Activated CD8-positive, alpha-beta T cell treated with anti-CD3 and anti-CD28 coated beads for 36 hours (primary cell): Measurements from ENCODE around the gene CCSAP. TPM values are rescaled to one million over a fixed set of nuclear protein-coding genes. Genes with fewer than 3 reads are reported as not detected.

Experiments
- ATAC-seq: fragments of 200-7000 bp; cut with Tn5 transposase; one replicate; pipeline ENCODE4 v1.10.0; 2021; ENCODE audit warnings: mild to moderate bottlenecking, moderate library complexity
- CTCF ChIA-PET: fragments of 350-600 bp; sonication (Branson Sonifier 250); formaldehyde crosslinking; loops from one replicate; lab custom pipeline; 2021; ENCODE audit warnings: antibody characterized with exemption; lab: Charles Lee
- POLR2A ChIA-PET: fragments of 350-600 bp; sonication (Branson Sonifier 250); formaldehyde crosslinking; loops from one replicate; lab custom pipeline; 2021; ENCODE audit warnings: antibody characterized with exemption; lab: Charles Lee
- DNase-seq: peaks from one replicate; pipeline ENCODE4 v3.0.0-alpha.2; 2020
- H3K27ac Mint-ChIP-seq: one replicate; pipeline ENCODE4 v1.8.0; 2021; ENCODE audit warnings: mild to moderate bottlenecking, mixed read lengths
- H3K27me3 Mint-ChIP-seq: one replicate; pipeline ENCODE4 v1.8.0; 2021; ENCODE audit warnings: mixed read lengths
- H3K36me3 Mint-ChIP-seq: one replicate; pipeline ENCODE4 v1.8.0; 2021; ENCODE audit warnings: low read depth, mixed read lengths
- H3K4me1 Mint-ChIP-seq: one replicate; pipeline ENCODE4 v1.8.0; 2021; ENCODE audit warnings: low read depth, mixed read lengths
- H3K4me3 Mint-ChIP-seq: one replicate; pipeline ENCODE4 v1.8.0; 2021; ENCODE audit warnings: mild to moderate bottlenecking, moderate library complexity, mixed read lengths
- H3K9me3 Mint-ChIP-seq: one replicate; pipeline ENCODE4 v1.8.0; 2021; ENCODE audit warnings: mixed read lengths
- CTCF ChIP-seq: fragments of 200-600 bp; IDR thresholded peaks from one replicate; pipeline ENCODE4 v1.8.0; 2022; ENCODE audit warnings: antibody characterized with exemption, mild to moderate bottlenecking
- intact Hi-C: fragments of 100-400 bp; cut with micrococcal nuclease; formaldehyde crosslinking; loops from one replicate; pipeline ENCODE4 v1.10.0; 2022
- total RNA-seq, 2 experiments: library from RNA; stranded (reverse); gene quantifications; one replicate each; pipeline ENCODE4 v1.2.3, GENCODE V29; 2021

The CCSAP gene
- 10 to 100 TPM in 1 of 2 experiments, 1 to 10 TPM in 1; 9.9 to 10.8 TPM for total RNA-seq

- POLR2A ChIA-PET: interaction anchor here (1.2 to 2.0 kb wide), 5 partner anchors 8 to 165 kb away, joined by 3 to 8 read pairs (median 4); partner anchors contain the start of gene NUP133
- peaks cover 2% of the 10 kb centered on the region for H3K9me3 Mint-ChIP-seq
- peak within 1 kb of the TSS; percentile 79 for H3K27ac Mint-ChIP-seq
- DNase-seq (peak; percentile 57), ATAC-seq (peak; percentile 41)
- peaks cover 34% of the 10 kb centered on the region for H3K4me1 Mint-ChIP-seq
- intact Hi-C loops: loop anchor here (10.0 kb wide), 2 partner anchors 62 to 68 kb away; partner anchors contain the start of gene RAB4A
- peaks cover 13% of the 10 kb centered on the region for H3K36me3 Mint-ChIP-seq
- CTCF ChIA-PET: interaction anchor here (0.8 to 1.4 kb wide), 2 partner anchors 84 to 86 kb away, joined by 3 read pairs; no protein-coding TSS in a partner anchor
- no peak for TF ChIP-seq CTCF
- H3K4me3 Mint-ChIP-seq: peak within 1 kb of the TSS; percentile 80
- peaks cover 13% of the 10 kb centered on the region for H3K27me3 Mint-ChIP-seq
These were observed at the start of gene CCSAP for GRCh38 chr1:229342656-229343569. Gene CCSAP, minus strand, starts transcription at chr1:229343047. Its CDS starts 582 bp downstream, at chr1:229342465.

GRCh38 chr1:229390130-229390529, 47.3 kb upstream of the CCSAP start:
- ChIA-PET CTCF (no interaction called here), POLR2A (no interaction called here)
- H3K27ac Mint-ChIP-seq: no peak overlapping the region
- no peak overlapping the region for H3K4me3 Mint-ChIP-seq
- peaks cover 16% of the 10 kb centered on the region for H3K27me3 Mint-ChIP-seq
- no peaks in the 10 kb centered on the region for H3K36me3 Mint-ChIP-seq
- no peaks in the 10 kb centered on the region for H3K9me3 Mint-ChIP-seq
- H3K4me1 Mint-ChIP-seq: no peaks in the 10 kb centered on the region
- DNase-seq (no peak), ATAC-seq (no peak)
- TF ChIP-seq CTCF: no peak
- intact Hi-C loops: no loop called here

GRCh38 chr1:229388897-229389580, 46.2 kb upstream of the CCSAP start:
- CTCF ChIA-PET: no interaction called here
- Mint-ChIP-seq H3K4me1 (no peaks in the 10 kb centered on the region), H3K27me3 (peaks cover 10% of the 10 kb centered on the region), H3K36me3 (no peaks in the 10 kb centered on the region), H3K4me3 (no peak overlapping the region), H3K27ac (no peak overlapping the region), H3K9me3 (no peaks in the 10 kb centered on the region)
- TF ChIP-seq CTCF: no peak
- DNase-seq (no peak), ATAC-seq (no peak)
- POLR2A ChIA-PET: no interaction called here
- intact Hi-C loops: no loop called here

GRCh38 chr1:229385853-229386456, 43.1 kb upstream of the CCSAP start:
- Mint-ChIP-seq H3K4me3 (no peak overlapping the region), H3K36me3 (no peaks in the 10 kb centered on the region), H3K27me3 (peaks cover 4% of the 10 kb centered on the region), H3K27ac (no peak overlapping the region), H3K4me1 (no peaks in the 10 kb centered on the region), H3K9me3 (no peaks in the 10 kb centered on the region)
- ATAC-seq (no peak), DNase-seq (no peak)
- TF ChIP-seq CTCF: no peak
- ChIA-PET POLR2A (interaction anchor here (1.5 kb wide), 1 partner anchor 18 kb away, joined by 3 read pairs; no protein-coding TSS in a partner anchor), CTCF (interaction anchor here (1.5 kb wide), 1 partner anchor 127 kb away, joined by 3 read pairs; no protein-coding TSS in a partner anchor)
- intact Hi-C loops: no loop called here
